IMR-90 (cell line): ENCODE data around the gene ERICH6. TPM values are rescaled to one million over a fixed set of nuclear protein-coding genes. Genes with fewer than 3 reads are reported as not detected.

Source experiments
- ATAC-seq: fragments of 200-7000 bp; cut with Tn5 transposase; 2 replicates; pipeline ENCODE4 v1.9.1; 2020; ENCODE audit warnings: low read depth, mild to moderate bottlenecking, moderate library complexity
- BruUV-seq: library from RNA; stranded (reverse); fragments of 400-500 nt; replicated peaks from 2 replicates; lab custom pipeline; 2021; lab: Mats Ljungman, UMichigan
- CTCF ChIA-PET: fragments of 300-600 bp; formaldehyde crosslinking; extraction: SDS; loops from one replicate; lab custom pipeline; 2021; ENCODE audit warnings: antibody characterized with exemption; lab: Yijun Ruan, JAX
- POLR2A ChIA-PET: fragments of 300-600 bp; sonication (Branson Sonifier 250); formaldehyde crosslinking; loops from one replicate; lab custom pipeline; 2022; ENCODE audit warnings: antibody characterized with exemption; ENCODE audit not compliant: unreplicated experiment; lab: Charles Lee
- DNase-seq: peaks from one replicate; pipeline ENCODE4 v3.0.0; 2013
- H2AFZ ChIP-seq: replicated peaks from 2 replicates; pipeline ENCODE3; 2013; ENCODE audit warnings: low read length, mild to moderate bottlenecking; ENCODE audit not compliant: poor library complexity
- H2AK5ac ChIP-seq: 2 replicates; pipeline ENCODE4 v1.6.1; 2013; ENCODE audit warnings: low read depth, low read length, inconsistent platforms
- H2AK9ac ChIP-seq: replicated peaks from 2 replicates; pipeline ENCODE3; 2013; ENCODE audit warnings: mild to moderate bottlenecking, low read depth, low read length, moderate library complexity; ENCODE audit not compliant: poor library complexity
- H2BK120ac ChIP-seq: 2 replicates; pipeline ENCODE4 v1.6.1; 2013; ENCODE audit warnings: low read depth, low read length, inconsistent platforms
- H2BK15ac ChIP-seq: 3 replicates; pipeline ENCODE4 v1.6.1; 2013; ENCODE audit warnings: low read depth, low read length, inconsistent platforms
- H2BK20ac ChIP-seq: 2 replicates; pipeline ENCODE4 v1.6.1; 2013; ENCODE audit warnings: low read depth, mild to moderate bottlenecking, inconsistent platforms, low read length, moderate library complexity
- H2BK5ac ChIP-seq: 2 replicates; pipeline ENCODE4 v1.6.1; 2013; ENCODE audit warnings: mild to moderate bottlenecking, low read depth, low read length, inconsistent platforms; ENCODE audit not compliant: poor library complexity, severe bottlenecking
- H3K14ac ChIP-seq: replicated peaks from 2 replicates; pipeline ENCODE4 v1.6.1; 2013; ENCODE audit warnings: low read depth, low read length, inconsistent platforms
- H3K18ac ChIP-seq: 2 replicates; pipeline ENCODE4 v1.6.1; 2013; ENCODE audit warnings: low read depth, low read length, control low read depth
- H3K23ac ChIP-seq: 2 replicates; pipeline ENCODE4 v1.6.1; 2013; ENCODE audit warnings: low read depth, low read length, inconsistent platforms
- H3K27ac ChIP-seq: 2 replicates; pipeline ENCODE4 v1.5.1; 2013; ENCODE audit warnings: mild to moderate bottlenecking, control low read depth, low read length; ENCODE audit not compliant: insufficient read depth
- H3K27me3 ChIP-seq: 2 replicates; pipeline ENCODE4 v1.6.1; 2013; ENCODE audit warnings: low read length; ENCODE audit not compliant: control insufficient read depth, insufficient read depth
- H3K36me3 ChIP-seq: 2 replicates; pipeline ENCODE4 v1.6.1; 2013; ENCODE audit warnings: low read length, mixed read lengths; ENCODE audit not compliant: control insufficient read depth, insufficient read depth
- H3K4ac ChIP-seq: 2 replicates; pipeline ENCODE4 v1.6.1; 2013; ENCODE audit warnings: low read depth, low read length, inconsistent platforms
- H3K4me1 ChIP-seq: 2 replicates; pipeline ENCODE4 v1.6.1; 2013; ENCODE audit warnings: low read length, mixed read lengths; ENCODE audit not compliant: control insufficient read depth, insufficient read depth
- H3K4me2 ChIP-seq: 2 replicates; pipeline ENCODE4 v1.6.1; 2013; ENCODE audit warnings: low read depth, mild to moderate bottlenecking, control low read depth, low read length, moderate library complexity
- H3K4me3 ChIP-seq: 2 replicates; pipeline ENCODE4 v1.5.1; 2013; ENCODE audit warnings: low read depth, mild to moderate bottlenecking, control low read depth, low read length, moderate library complexity; ENCODE audit not compliant: insufficient read depth
- H3K56ac ChIP-seq: 2 replicates; pipeline ENCODE4 v1.6.1; 2013; ENCODE audit warnings: low read length, inconsistent platforms; ENCODE audit not compliant: insufficient read depth; ENCODE audit errors: extremely low read depth
- H3K79me1 ChIP-seq, 2 experiments: 2 replicates each; pipeline ENCODE4 v1.6.1; 2013; ENCODE audit warnings: low read length in 2 of 2, inconsistent platforms in 1 of 2, low read depth in 1 of 2
- H3K9ac ChIP-seq: 2 replicates; pipeline ENCODE4 v1.6.1; 2013; ENCODE audit warnings: low read depth, low read length, control low read depth
- H3K9me1 ChIP-seq: 2 replicates; pipeline ENCODE4 v1.6.1; 2013; ENCODE audit warnings: low read length, inconsistent platforms; ENCODE audit not compliant: insufficient read depth
- H3K9me3 ChIP-seq: 2 replicates; pipeline ENCODE4 v1.6.1; 2013; ENCODE audit warnings: low read length; ENCODE audit not compliant: control insufficient read depth, insufficient read depth
- H4K20me1 ChIP-seq: 2 replicates; pipeline ENCODE4 v1.6.1; 2013; ENCODE audit warnings: low read length, inconsistent platforms; ENCODE audit not compliant: insufficient read depth
- H4K5ac ChIP-seq: 2 replicates; pipeline ENCODE4 v1.6.1; 2013; ENCODE audit warnings: mild to moderate bottlenecking, low read depth, low read length, control low read depth
- H4K8ac ChIP-seq, 2 experiments: 2 replicates each; pipeline ENCODE4 v1.6.1; 2013; ENCODE audit warnings: low read depth in 2 of 2, low read length in 2 of 2, control low read depth in 1 of 2, inconsistent platforms in 1 of 2
- H4K91ac ChIP-seq: 2 replicates; pipeline ENCODE4 v1.6.1; 2013; ENCODE audit warnings: low read depth, low read length, inconsistent platforms; ENCODE audit not compliant: insufficient read depth
- CEBPB ChIP-seq: IDR thresholded peaks from 2 replicates; pipeline ENCODE4 v1.6.1; 2012; ENCODE audit warnings: low read depth, low read length, improper control_type of control experiment
- CHD1 ChIP-seq: IDR thresholded peaks from 2 replicates; pipeline ENCODE4 v1.6.1; 2012; ENCODE audit warnings: low read depth, low read length, improper control_type of control experiment
- CTCF ChIP-seq: conservative IDR thresholded peaks from 2 replicates; pipeline ENCODE4 v1.5.1; 2012; ENCODE audit warnings: mild to moderate bottlenecking, low read depth, low read length, improper control_type of control experiment
- ELK1 ChIP-seq: fragments of 150-350 bp; IDR thresholded peaks from 2 replicates; pipeline ENCODE4 v1.6.1; 2016; ENCODE audit warnings: low read depth, mild to moderate bottlenecking, low read length, moderate library complexity, borderline replicate concordance
- MAFK ChIP-seq: IDR thresholded peaks from 2 replicates; pipeline ENCODE4 v1.6.1; 2012; ENCODE audit warnings: low read depth, low read length, improper control_type of control experiment
- NFE2L2 ChIP-seq: fragments of 150-350 bp; IDR thresholded peaks from 2 replicates; pipeline ENCODE4 v1.6.1; 2016; ENCODE audit warnings: low read depth, mild to moderate bottlenecking, low read length
- POLR2A ChIP-seq: IDR thresholded peaks from 2 replicates; pipeline ENCODE4 v1.6.1; 2012; ENCODE audit warnings: mild to moderate bottlenecking, low read depth, low read length
- RAD21 ChIP-seq: IDR thresholded peaks from 2 replicates; pipeline ENCODE4 v1.6.1; 2012; ENCODE audit warnings: low read length, improper control_type of control experiment
- RCOR1 ChIP-seq: IDR thresholded peaks from 2 replicates; pipeline ENCODE4 v1.6.1; 2012; ENCODE audit warnings: mild to moderate bottlenecking, low read length, improper control_type of control experiment; ENCODE audit not compliant: insufficient replicate concordance
- RFX5 ChIP-seq: IDR thresholded peaks from 2 replicates; pipeline ENCODE4 v1.8.0; 2012; ENCODE audit warnings: low read depth, mild to moderate bottlenecking, low read length, moderate library complexity
- SMC3 ChIP-seq: fragments of 150-350 bp; IDR thresholded peaks from 2 replicates; pipeline ENCODE4 v1.6.1; 2016; ENCODE audit warnings: low read depth, mild to moderate bottlenecking, antibody characterized with exemption, low read length, moderate library complexity
- WGBS, 2 experiments: methylation state at CpG; one replicate each; pipeline versions ENCODE4 v1.1.5 to v1.1.7; 2013; ENCODE audit warnings: missing lambda C conversion rate in 2 of 2; ENCODE audit not compliant: insufficient read length in 1 of 2; ENCODE audit errors: extremely low coverage in 2 of 2; 5-methylcytosine and 5-hydroxymethylcytosine counted together
- dilution Hi-C: fragments of 300-500 bp; cut with HindIII; formaldehyde crosslinking; loops from one replicate; pipeline ENCODE4 v1.14.3; 2018; ENCODE audit warnings: low sequenced_read_pairs; ENCODE audit not compliant: unreplicated experiment
- in situ Hi-C: fragments of 300-500 bp; cut with MboI; formaldehyde crosslinking; loops from 3 replicates; pipeline ENCODE4 v1.14.3; 2019; ENCODE audit warnings: low sequenced_read_pairs, inconsistent platforms, mixed read lengths
- intact Hi-C: fragments of 100-400 bp; cut with micrococcal nuclease; formaldehyde crosslinking; loops from 2 replicates; pipeline ENCODE4 v1.10.0; 2022
- polyA plus RNA-seq, 3 experiments: library from polyadenylated mRNA; depleted of rRNA; stranded (reverse); fragments of >200 nt; gene quantifications; 2 replicates each; pipeline ENCODE4 v1.2.3, GENCODE V29; 2012; ENCODE audit warnings: low replicate concordance in 1 of 3
- total RNA-seq: library from RNA; depleted of rRNA; stranded (reverse); fragments of >200 nt; gene quantifications from 2 replicates; pipeline ENCODE4 v1.2.3, GENCODE V29; 2012
- TF ChIP-seq, protein P1 (sequence below): fragments of 150-350 bp; IDR thresholded peaks from 2 replicates; pipeline ENCODE4 v1.6.1; 2017; ENCODE audit warnings: mild to moderate bottlenecking, antibody characterized with exemption, low read length, low read depth

Gene ERICH6
- total and polyA plus RNA-seq, 2 of the 4 experiments (the other 2 are of a cell fraction) = under 0.01 TPM; not detected in 1

GRCh38 chr3:150736903-150737832 is 33.4 kb upstream of the ERICH6 start:
- no peak overlapping the region for H4K91ac ChIP-seq
- H3K56ac ChIP-seq = no peak overlapping the region
- POLR2A ChIA-PET = no interaction called here
- no TSS peak for BruUV-seq
- H3K27me3 ChIP-seq = no peaks in the 10 kb centered on the region
- dilution Hi-C loops = no loop called here
- peaks cover 15 to 38% of the 10 kb centered on the region in 2 experiments for H3K79me1 ChIP-seq
- no peak overlapping the region for H2BK15ac ChIP-seq
- H3K27ac ChIP-seq = no peak overlapping the region
- no peak overlapping the region for H2BK20ac ChIP-seq
- H3K9me1 ChIP-seq = peaks cover 8% of the 10 kb centered on the region; the same call in 1 of the 2 replicates
- TF ChIP-seq POLR2A = no peak
- no peak for TF ChIP-seq RCOR1
- TF ChIP-seq SMC3 = no peak
- TF ChIP-seq, protein P1, sequence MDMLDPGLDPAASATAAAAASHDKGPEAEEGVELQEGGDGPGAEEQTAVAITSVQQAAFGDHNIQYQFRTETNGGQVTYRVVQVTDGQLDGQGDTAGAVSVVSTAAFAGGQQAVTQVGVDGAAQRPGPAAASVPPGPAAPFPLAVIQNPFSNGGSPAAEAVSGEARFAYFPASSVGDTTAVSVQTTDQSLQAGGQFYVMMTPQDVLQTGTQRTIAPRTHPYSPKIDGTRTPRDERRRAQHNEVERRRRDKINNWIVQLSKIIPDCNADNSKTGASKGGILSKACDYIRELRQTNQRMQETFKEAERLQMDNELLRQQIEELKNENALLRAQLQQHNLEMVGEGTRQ = no peak
- no peak for TF ChIP-seq CEBPB
- TF ChIP-seq ELK1 = no peak
- no peak for TF ChIP-seq MAFK
- TF ChIP-seq RAD21 = no peak
- TF ChIP-seq CTCF = no peak
- TF ChIP-seq CHD1 = no peak
- TF ChIP-seq NFE2L2 = no peak
- TF ChIP-seq RFX5 = no peak
- H3K4me2 ChIP-seq = no peak overlapping the region
- no peak overlapping the region for H2AK9ac ChIP-seq
- H3K9me3 ChIP-seq = no peaks in the 10 kb centered on the region
- H4K20me1 ChIP-seq = peaks cover 18% of the 10 kb centered on the region; the same call in 1 of the 2 replicates
- H3K4me1 ChIP-seq = peaks cover 2% of the 10 kb centered on the region
- H2AK5ac ChIP-seq = no peak overlapping the region
- in situ Hi-C loops = no loop called here
- no peak overlapping the region for H3K18ac ChIP-seq
- H3K4ac ChIP-seq = no peak overlapping the region
- H3K36me3 ChIP-seq = peaks cover 14% of the 10 kb centered on the region
- no peak overlapping the region for H3K23ac ChIP-seq
- no peak overlapping the region for H2BK5ac ChIP-seq
- H4K5ac ChIP-seq = no peak overlapping the region
- ATAC-seq (no peak), DNase-seq (no peak)
- H3K9ac ChIP-seq = no peak overlapping the region
- no peak overlapping the region for H2AFZ ChIP-seq
- H3K4me3 ChIP-seq = no peak overlapping the region
- CTCF ChIA-PET = interaction anchor here (0.6 to 1.3 kb wide), 2 partner anchors 8 to 111 kb away, joined by 4 read pairs; no protein-coding TSS in a partner anchor
- no peak overlapping the region for H2BK120ac ChIP-seq
- no peak overlapping the region for H3K14ac ChIP-seq
- no peak overlapping the region for H4K8ac ChIP-seq
- intact Hi-C loops = no loop called here
- WGBS, 2 experiments = 81% methylated on average over 3 of the region's 8 CpGs; no CpG with 5 or more reads in 1 of the 2 experiments
